ENCODE data around the gene NRF1.
"Not testable (repeated sequence)": the region's sequence is repeated elsewhere in the genome, so short reads cannot be mapped to it uniquely, and the experiment has no call there.

Gene NRF1

DNA sequence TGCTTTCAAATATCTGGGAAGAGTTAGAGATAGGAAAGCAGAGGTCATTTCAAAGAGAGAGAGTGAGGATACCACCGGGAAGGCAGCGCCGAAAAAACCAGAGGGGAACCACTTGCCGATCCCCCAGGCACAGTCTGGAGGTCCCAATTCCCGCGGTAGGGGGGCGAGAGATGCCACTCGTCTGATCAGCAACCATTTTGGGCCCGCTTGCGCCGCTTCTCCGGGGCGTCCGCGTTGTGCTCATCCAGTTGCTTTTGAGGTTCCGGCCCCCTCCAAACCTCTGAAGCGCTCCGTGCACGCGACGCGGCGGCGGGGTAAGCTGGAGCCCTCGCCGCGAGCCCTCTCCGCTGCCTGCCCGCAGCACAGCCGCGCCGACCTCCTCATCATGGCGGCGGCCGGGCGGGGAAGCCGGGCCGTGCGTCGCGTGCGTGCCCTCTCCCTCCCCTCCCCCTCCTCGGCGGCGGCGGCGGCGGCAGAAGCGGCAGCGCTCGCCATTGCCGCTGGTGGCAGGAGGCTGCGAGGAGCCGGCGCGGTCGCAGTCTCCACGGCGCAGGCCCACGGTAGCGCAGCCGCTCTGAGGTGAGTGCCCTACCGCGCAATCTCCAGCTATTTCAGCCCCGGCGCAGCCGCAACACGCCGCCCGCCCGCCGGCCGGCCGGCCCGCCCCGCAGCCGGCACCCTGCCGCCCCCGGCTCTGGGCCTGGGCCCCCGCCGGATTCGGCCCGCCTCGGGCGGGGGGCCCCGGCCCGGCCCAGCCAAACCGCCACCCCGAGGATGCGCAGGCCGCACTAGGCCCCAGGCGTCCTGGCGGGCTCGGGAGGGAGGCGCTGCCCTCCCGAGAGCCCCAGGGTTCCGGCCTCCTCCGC, at the start of gene NRF1:
NRF1 (plus strand) TSS at position 475 of the 866 bp plus-strand sequence. CDS start 45,632 bp downstream, outside the sequence.
- intact Hi-C loops (cut with DNase I), result loop anchor here (5.0 to 10.0 kb wide), 3 partner anchors 341 to 557 kb away; partner anchors contain the start of genes AHCYL2, TNPO3 and UBE2H
- peak; percentile 56 to 95 (median 88) for DNase-seq

GRCh38 chr7:129566323-129566722, 45.2 kb upstream of the NRF1 start:
- intact Hi-C loops (cut with DNase I); DNase-seq: not testable (repeated sequence)

DNA sequence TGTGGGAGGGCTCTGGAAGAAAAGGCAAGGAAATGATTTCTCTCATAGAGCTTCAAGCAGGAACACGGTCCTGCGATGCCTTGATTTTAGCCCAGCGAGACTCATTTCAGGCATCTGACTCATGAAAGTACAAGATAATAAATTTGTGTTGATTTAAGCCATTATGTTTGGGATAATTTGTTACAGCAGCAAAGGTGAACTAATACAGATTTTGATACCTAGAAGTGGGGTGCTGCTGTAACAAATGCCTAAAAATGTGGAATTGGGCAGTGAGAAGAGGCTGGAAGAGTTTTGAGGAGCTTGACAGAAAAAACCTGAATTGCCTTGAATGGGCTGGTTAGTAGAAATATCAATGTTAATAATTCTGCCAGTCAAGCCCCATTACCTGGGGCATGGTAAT, 44.1 kb upstream of the NRF1 start:
- intact Hi-C loops (cut with DNase I), result no loop called here
- DNase-seq, result no peak

- no peak for DNase-seq
- intact Hi-C loops (cut with DNase I), result no loop called here
Measured at GRCh38 chr7:129568240-129568639, 43.3 kb upstream of the NRF1 start.

DNA sequence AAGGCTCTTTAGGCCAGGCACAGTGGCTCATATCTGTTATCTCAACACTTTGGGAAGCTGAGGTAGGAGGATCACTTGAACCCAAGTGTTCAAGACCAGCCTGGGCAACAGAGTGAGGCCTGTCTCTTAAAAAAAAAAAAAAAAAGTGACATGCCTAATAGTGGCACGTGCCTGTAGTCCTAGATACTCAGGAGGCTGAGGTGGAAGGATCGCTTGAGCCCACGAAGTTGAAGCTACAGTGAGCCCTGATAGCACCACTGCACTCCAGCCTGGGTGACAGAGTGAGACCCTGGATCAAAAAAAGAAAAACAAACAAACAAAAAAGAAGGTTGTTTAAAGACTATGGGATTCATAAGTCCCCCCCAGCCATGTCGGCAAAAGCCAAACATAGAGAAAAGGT, 42.2 kb upstream of the NRF1 start:
- intact Hi-C loops (cut with DNase I), result no loop called here
- DNase-seq, result no peak

DNA sequence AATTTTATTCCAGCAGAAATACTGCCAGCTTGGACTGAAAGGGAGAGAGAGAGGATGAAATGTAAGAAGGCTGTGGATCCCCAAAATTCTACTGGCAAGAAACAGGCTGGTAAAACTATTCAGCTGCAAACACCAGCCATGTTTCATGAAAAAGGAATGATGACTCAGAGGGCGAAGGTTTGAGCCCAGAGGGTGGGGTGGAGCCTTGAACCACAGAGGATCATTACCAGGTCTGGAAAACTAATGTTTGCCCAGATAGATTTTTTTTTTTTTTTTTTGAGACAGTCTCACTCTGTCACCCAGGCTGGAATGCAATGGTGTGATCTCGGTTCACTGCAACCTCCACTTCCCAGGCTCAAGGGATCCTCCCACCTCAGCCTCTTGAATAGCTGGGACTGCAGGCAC, 41.7 kb upstream of the NRF1 start:
- intact Hi-C loops (cut with DNase I), result no loop called here
- DNase-seq, result no peak

DNA sequence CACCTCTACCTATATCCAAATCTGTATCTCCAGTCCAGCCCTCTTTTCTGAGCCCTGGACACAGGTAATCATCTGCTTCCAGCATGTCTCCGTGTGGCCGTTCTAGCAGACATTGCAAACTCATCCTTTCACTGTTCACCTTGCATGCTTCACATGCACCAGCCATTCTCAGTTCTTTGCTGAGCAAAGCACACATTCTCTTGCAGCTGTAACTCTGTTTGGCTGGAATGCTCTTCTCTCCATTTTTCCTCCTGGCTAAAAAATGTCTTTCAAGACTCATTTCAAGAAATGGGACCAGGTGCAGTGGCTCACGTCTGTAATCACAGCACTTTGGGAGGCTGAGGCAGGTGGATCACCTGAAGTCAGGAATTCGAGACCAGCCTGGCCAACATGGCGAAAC, 40.3 kb upstream of the NRF1 start:
- intact Hi-C loops (cut with DNase I), result no loop called here
- DNase-seq, result no peak

DNA sequence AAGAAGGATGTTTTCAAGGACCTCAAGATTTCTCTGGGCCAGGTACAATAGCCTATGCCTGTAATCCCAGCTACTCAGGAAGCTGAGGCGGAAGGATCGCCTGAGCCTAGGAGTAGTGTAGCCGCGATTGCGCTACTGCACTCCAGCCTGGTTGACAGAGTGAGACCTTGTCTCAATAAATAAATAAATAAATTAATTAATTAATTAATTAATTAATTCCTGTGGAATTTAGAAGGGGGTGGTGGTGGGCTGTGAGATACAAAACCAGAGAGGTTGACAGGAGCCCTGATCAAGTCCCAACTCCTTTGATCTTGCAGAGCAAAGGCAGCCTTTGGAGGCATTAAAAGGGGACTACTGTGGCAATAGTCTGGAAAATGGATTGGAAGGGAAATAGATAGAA, 39.3 kb upstream of the NRF1 start:
- no peak for DNase-seq
- intact Hi-C loops (cut with DNase I), result no loop called here

DNA sequence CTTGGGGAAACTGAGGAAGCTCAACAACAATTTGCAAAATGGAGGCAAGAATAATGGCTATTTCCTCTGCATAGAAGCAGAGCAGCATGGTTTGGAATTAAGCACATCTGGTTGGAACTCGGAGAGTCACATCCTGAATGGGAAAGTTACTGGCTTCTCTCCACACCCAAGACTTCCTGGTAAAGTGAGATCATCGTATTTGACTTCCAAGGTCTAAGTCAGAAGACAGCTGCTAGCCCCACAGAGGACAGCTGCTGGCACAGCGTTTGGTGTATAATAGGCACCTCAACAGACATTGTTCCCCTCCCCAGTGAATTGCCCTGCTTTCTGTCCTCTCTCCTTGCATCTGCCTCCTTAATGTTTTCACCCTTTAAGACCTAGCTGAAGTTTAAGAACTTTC, 37.0 kb upstream of the NRF1 start:
- DNase-seq, result no peak

DNA sequence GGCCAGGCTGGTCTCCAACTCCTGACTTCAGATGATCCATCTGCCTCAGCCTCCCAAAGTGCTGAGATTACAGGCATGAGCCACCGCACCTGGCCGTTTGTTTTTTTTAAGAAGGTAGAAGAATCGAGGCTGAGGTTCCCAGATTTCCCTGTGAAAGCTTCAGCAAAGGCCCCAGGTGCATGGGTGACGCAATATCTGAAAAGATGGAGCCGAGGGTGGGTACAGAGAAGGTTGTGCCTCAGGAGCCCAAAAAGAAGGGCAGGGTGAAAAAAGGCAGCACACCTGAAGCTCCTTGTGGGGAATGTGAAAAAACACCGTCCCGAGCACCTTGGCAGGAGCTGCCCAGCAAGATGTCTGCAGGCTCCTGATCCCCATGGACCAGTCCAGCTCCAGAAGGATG, 35.8 kb upstream of the NRF1 start:
- intact Hi-C loops (cut with DNase I), result no loop called here

More for the DNA sequence above, 37.0 kb upstream of the NRF1 start:
- intact Hi-C loops (cut with DNase I), result no loop called here

GRCh38 chr7:129576138-129576537, 35.4 kb upstream of the NRF1 start:
- DNase-seq, result no peak
- intact Hi-C loops (cut with DNase I), result no loop called here

More for the DNA sequence above, 35.8 kb upstream of the NRF1 start:
- DNase-seq, result no peak

GRCh38 chr7:129578829-129579228, 32.7 kb upstream of the NRF1 start:
- DNase-seq, result no peak
- intact Hi-C loops (cut with DNase I), result no loop called here

DNA sequence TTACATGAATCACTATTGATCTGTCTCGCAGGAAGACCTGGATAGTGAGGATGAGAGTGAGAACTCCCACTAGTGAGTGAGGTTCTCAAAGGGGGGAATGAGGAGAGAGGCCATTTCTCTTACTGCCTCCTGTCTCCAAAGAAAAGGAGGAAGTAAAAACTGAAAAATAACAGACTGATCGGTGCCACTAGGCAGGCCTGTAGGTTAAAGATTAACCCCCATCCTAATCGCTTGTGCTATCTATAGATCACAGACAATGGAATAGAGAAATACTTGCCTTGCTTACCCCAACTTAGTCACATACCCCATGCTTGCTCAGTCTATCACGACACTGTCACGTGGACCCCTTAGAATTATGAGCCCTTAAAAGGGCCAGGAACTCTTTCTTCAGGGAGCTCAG, 25.3 kb upstream of the NRF1 start:
- DNase-seq; intact Hi-C loops (cut with DNase I): not testable (repeated sequence)

DNA sequence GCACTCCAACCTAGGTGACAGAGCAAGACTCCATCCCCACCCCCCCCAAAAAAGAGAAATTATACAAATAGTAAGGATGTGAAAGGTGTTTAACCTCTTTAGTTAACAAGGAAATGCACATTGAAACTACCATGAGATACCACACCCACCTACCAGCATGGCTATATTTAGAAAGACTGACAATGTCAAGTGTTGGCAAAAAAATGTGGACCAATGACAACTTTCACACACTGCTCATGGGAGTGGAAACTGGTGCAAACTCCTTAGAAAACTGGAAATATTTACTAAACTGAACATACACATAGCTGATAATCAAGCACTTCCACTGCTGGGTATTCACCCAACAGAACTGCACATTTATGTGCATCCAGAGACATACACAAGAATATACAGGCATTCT, 23.3 kb upstream of the NRF1 start:
- intact Hi-C loops (cut with DNase I), result no loop called here
- DNase-seq, result no peak

DNA sequence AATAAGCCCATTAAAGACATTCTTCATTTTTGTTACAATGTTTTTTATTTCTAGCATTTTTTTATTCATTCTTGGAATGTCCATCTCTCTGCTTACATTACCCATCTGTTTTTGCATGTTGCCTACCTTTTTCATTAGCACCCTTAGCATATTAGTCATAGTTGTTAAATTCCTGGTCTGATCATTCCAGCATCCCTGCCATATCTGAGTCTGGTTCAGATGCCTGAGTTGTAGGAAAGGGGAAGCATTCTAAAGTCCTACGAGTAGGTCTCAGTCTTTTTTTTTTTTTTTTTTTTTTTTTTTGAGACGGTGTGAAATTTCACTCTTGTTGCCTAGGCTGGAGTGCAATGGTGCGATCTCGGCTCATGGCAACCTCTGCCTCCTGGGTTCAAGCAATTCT, 19.7 kb upstream of the NRF1 start:
- intact Hi-C loops (cut with DNase I), result no loop called here
- no peak for DNase-seq

DNA sequence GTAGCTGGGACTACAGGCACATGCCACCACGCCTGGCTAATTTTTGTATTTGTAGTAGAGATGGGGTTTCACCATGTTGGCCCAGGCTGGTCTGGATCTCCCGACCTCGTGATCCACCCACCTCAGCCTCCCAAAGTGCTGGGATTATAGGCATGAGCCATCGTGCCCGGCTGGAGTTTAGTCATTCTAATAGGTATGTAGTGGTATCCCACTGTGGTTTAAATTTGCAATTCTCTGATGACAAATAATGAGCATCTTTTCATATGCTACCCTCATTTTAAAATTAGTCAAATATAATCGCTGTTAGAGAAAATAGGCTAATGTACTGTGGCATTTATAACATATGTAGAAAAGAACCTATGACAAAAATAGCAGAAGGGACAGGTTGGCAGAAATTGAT, 15.1 kb upstream of the NRF1 start:
- intact Hi-C loops (cut with DNase I); DNase-seq: not testable (repeated sequence)

DNA sequence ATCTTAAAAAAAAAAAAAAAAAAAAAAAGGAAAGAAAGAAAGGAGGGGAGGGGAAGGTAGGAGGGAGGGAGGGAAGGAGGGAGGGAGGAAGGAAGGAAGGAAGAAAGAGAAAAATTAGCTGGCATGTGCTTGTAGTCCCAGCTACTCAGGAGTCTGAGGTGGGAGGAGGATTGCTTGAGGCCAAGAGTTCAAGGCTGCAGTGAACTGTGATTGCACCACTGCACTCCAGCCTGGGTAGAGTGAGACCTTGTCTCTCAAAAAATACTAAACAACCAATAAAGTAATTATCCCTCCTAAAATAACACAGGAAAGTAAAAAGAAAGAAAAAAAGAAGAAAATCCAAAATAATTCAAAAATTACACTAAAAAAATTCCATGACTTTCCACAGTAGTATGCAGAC, 13.8 kb upstream of the NRF1 start:
- intact Hi-C loops (cut with DNase I), result no loop called here
- no peak for DNase-seq

GRCh38 chr7:129599174-129599573, 12.3 kb upstream of the NRF1 start:
- no peak for DNase-seq
- intact Hi-C loops (cut with DNase I), result no loop called here

DNA sequence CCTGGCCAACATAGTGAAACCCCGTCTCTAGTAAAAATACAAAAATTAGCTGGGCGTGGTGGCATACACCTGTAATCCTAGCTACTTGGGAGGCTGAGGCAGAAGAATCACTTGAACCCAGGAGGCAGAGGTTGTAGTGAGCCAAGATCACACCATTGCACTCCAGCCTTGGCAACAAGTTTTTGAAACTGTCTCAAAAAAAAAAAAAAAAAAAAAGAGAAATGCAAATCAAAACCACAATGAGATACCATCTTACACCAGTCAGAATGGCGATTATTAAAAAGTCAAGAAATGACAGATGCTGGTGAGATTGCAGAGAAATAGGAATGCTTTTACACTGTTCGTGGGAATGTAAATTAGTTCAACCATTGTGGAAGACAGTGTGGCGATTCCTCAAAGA, 7.9 kb upstream of the NRF1 start:
- intact Hi-C loops (cut with DNase I); DNase-seq: not testable (repeated sequence)

GRCh38 chr7:129604021-129604420, 7.5 kb upstream of the NRF1 start:
- DNase-seq; intact Hi-C loops (cut with DNase I): not testable (repeated sequence)

All from head of caudate nucleus (tissue), 42 donors.